GM21423 (cell line): Measurements from ENCODE around the gene TENT5C.

Experiments
- ATAC-seq: cut with Tn5 transposase; IDR thresholded peaks from one replicate; pipeline ENCODE4 v1.9.1; 2021; ENCODE audit warnings: mild to moderate bottlenecking, moderate library complexity; ENCODE audit not compliant: unreplicated experiment

TENT5C gene

DNA sequence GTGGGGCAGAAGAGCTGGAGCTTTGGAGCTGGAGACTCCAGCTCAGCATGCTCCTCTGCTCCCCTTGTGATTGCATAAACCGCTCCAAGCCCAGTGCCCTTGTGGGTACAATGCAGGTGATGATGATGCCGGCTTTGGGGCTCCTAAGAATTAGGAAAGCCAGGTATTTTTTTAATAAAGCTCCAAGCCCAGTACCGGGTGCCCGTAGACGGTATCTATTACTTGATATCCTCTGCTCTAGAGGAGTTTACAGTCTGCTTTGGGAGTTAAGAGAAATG lies 27.2 kb downstream of the TENT5C start:
- no peak for ATAC-seq

DNA sequence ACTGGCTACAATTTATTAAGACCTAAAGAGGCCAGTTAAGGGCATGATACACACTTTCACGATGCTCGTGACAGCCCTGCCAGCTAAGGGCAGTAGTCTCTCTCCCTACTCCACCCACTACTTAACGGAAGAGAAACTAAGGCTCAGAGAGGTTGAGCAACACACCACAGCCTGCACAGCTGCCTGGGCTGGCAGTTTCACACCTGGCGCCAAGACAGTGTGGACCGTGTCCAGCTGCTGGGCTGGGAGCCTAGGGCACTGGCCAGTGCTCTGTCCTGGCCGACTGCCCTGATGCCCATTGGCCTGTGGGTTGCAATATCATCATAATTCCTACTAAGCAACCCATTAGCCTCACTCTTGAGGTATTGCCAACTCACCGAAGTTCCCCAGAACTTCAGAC lies 27.6 kb downstream of the TENT5C start:
- no peak for ATAC-seq

DNA sequence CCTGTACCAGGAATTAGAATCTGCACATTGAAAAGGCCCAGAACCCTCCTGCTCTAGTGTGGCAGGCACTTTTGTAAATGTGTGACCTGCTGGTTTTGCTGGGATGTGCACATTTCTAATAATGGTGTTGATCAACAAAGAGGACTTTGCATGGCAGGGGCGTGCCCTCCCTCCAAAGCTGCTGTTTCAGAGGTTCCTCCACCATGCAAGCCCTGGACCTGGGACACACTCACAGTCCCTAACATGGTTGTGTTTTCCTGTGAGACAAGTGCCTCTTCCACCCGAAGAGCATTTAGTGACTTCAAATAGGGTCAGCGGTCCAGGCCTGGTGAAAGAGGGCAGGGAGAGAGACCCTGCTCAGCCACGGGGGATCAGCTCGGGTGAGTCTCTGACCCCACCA lies 28.1 kb downstream of the TENT5C start:
- ATAC-seq, result no peak

DNA sequence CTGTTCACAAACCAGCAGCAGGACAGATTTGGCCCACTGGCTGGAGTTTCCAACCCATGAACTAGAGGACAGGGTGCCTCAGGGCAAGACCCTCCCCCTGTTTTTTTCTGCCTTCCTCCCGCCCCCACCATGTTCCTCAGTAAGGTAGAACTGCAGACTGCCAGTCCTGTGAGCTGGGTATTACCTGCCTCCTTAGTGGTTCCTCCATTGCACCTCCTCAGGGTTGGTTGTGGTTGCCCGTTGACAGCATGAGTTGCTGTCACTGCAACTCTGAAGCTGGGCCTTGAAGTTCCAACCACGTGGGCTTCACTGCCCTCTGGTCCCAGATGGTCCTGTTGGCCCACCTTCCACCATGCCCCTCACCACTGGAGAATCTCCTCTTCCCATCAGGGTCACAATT lies 28.8 kb downstream of the TENT5C start:
- ATAC-seq, result no peak

DNA sequence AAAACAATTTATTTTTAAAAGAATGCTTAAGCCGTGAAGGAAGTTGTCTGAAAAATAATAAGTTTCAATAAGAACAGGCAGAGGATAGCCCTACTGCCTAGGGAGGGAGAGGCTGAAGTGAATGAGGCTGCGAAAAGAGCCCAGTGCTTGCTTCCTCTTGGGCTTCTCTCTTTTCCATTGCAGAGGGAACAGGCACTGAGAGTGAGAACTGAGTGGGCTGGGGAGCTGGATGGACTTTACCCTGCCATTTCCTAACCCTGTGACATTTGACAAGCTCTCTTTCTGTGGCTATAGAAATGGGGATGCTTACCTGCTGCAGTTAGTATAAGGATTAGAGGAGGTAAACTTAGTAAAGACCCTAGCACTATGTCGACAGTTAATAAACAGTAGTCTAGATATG lies 30.0 kb downstream of the TENT5C start:
- ATAC-seq, result no peak

DNA sequence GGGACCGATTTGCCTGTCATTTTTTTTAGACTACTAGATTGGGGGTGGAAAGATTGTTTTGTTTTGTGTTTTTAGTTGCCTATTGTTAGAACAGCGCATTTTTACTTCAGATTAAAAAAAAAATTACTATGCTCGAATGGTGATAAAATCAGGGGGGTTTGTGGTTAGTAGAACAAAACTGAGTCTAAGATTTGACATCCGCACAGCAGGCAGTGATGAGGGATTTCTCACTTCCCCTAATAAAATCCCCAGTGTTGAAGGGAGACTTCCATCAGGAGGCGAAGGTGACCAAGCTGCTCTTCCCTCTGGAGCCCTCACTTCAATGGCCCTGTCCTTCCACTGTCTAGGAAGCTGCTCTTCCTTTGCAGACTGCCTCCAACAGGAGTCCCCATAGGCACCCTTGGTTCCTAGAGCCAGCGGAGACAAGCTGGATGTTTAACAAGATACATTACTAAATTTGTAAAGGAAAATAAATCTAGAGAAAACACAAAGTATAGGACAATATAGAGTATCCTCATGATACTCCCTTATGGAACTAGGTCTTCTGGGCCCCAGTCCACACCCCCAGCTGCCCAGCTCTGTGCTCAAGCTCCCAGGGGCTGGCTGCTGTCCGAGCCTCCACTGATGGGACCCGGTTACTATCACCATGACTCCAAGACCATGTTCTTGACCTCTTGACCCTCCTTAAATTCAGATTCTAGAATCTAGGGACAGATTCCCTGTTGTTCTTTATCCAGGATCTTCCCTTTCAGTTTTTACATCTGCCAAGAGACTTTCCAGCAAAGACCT lies 31.0 kb downstream of the TENT5C start:
- no peak for ATAC-seq

DNA sequence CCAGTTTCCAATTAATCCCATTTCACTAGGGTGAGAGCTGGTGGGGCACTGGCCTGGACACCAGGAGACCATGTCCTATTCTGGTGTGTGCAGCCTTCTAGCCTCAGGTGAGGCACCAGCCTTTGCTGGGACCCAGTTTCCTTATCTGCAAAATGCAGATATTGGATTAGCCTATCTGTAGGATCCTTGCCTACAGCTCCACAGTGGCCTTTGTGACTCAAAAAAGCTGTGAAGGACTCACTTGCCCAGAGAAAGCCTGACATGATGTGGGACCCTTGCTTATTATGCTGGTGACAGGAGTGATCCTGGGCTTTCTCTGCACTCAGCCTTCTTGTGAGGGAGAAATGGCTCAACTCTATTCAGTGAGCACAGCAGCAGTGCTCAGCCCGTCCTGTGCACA lies 32.3 kb downstream of the TENT5C start:
- no peak for ATAC-seq

DNA sequence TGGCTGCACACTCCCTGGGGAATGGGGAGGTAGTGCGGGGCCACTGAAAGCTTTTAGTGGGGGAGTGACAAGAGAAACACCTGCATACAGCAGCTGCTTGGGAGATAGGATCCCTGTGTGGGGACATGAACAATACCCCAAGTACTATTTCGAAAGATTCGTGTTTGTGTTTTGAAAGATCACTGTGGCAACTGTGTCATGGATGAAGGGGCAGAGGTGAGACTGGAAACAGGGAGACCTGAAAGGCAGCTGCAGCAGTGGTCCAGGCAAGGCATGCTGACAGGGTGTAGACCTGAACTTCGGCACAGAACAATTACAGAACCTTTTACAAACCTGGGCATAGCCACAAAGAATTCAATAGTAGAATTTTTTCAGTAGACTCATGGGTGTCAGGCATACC lies 32.9 kb downstream of the TENT5C start:
- ATAC-seq, result no peak

DNA sequence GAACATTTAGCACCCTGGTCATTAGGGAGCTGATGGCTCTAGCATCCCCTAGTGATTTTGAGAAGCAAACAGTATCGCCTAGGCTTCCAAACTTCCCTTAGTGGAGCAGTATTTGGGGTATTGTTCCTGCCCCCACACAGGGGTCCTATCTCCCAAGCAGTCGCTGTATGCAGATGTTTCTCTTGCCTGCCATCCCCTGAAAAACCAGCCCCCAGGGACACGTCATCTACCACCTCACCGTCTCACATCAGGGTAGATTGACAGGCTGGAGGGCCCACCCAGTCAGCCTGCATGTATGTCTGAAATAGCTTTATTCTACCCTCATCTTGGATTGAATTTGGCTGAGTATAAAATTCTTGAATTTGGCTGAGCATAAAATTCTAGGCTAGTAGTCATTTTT lies 33.9 kb downstream of the TENT5C start:
- no peak for ATAC-seq

DNA sequence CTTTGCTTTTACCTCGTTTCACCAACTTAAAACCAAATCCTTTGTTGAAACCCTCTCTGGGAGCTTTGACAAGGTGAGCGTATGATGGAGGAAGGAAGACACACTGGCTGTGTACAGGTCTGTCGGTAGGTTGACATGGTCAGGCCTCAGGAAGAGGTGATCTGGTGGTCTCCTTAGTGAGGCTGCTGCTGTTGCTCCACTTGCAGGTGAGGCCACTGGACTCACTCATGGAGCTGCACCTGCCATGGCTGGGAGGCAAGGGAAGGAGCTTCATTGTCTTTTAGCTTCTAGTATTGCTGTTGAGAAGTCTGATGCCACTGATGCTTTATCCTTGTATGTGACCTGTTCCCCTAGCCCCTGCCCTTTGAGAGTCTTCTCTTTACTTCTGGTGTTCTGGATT lies 35.7 kb downstream of the TENT5C start:
- ATAC-seq, result no peak

DNA sequence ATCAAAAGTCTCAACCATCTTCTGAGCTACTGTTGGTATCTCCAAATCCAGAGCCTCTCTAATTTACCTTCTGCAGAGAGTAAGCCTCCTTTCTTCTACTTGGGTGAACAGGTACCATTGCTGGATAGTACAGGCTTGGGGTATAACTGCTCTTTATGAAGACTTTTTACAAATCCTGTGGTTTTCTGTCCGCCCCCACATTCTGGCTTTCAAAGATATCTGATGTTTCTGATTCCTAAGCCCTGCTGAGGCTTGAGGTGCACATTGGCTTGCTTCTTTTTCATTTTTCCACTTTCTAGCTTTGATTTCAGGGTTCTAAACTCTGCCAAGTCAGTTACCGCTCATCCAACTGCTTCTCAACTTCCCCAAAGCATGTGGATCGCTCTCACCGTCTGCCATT lies 37.1 kb downstream of the TENT5C start:
- no peak for ATAC-seq

DNA sequence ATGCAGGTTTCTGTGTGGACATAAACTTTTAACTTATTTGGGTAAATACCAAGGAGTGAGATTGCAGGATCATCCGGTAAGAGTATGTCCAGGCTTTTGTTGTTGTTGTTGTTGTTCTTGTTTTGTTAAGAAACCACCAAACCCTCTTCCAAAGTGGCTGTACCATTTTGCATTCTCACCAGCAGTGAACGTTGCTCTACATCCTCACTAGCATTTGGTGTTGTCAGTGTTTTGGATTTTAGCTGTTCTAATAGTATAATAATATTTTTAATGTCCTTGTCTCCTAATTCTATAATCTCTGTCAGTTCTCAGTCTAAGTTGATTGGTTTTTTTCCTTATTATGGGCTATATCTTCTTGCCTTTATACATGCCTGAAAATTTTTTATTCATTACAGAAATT lies 37.8 kb downstream of the TENT5C start:
- no peak for ATAC-seq

DNA sequence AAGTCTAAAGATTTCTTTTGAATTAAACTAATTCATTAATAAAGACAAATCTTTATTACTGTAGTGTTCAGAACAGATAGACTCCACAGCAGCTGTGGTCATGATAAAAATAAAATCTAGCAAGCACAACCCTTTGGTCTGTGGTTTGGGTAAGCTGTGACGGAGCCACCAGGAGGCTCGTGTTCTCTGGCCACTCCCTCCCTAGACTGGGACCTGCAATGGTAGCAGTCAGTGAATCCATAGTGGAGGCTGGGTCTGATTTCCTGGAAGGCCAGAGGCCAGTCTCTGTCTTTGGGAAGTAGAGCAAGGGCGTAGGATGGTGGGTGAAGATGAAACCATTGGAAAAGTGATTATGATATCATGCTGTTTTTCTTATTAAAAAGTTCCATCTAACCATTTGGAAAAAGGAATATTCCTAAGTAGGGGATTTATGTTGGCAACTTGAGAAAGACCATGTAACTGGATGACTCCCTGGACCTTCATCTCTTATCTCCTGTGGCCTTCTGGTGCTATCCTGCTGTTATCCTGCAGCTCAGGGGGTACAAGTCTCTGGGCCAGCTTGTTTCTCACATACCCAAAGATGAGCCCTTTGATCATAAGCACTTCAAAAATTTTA lies 39.0 kb downstream of the TENT5C start:
- ATAC-seq, result no peak

DNA sequence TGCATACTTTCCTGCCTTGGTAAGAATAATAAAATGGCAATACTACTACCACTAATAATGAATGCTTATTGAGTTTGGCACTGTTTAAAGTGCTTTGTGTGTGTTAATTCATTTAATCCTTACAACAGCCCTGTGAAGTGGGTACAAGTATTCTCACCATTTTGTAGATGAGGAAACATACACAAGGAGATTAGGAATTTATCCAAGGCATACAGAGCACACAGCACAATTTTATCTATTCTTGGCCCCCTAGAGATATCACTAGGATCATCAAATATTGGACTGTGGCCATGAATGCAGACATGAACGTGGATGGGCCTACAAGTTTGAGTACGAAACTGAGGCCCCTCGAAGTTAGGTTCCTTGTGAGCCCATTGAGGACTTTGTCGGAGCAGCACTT lies 39.5 kb downstream of the TENT5C start:
- ATAC-seq, result no peak

DNA sequence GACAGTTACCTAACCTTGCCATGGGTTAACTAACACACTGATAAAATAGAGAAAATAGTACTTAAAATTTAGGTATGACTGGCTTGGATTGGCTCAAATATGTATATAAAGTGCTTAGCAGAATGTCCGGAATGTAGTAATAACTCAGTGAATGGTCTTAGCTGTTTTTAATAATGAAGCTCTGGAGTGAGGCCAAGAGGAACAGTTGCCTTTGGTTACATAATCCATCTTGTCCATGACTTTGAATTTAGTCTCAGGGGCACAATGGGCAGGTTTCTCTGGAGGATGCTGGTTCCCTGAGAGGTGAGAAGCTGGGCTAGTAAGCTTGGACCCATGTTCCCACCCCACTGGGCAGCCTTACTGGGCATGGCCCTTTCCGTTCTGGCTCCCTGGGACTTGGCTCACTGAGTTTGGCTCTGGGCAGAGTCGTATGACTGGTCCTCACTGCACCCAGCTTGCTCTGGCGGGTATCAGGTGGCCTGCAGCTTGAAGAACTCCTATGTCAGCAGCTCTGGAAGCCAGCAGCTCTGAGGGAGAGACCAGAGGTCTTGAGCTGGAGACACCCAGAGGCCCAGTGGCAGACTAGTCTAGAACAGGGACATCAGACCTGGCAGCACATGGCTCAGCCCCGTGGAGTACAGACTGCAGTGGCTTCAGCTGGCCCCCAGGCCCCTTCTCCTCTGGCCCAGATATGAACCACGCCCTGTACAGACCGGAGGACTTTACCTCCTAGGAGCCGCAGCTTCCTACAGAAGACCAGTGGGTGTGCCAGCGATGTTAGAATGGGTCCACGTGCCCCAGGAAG lies 40.4 kb downstream of the TENT5C start:
- ATAC-seq, result no peak

DNA sequence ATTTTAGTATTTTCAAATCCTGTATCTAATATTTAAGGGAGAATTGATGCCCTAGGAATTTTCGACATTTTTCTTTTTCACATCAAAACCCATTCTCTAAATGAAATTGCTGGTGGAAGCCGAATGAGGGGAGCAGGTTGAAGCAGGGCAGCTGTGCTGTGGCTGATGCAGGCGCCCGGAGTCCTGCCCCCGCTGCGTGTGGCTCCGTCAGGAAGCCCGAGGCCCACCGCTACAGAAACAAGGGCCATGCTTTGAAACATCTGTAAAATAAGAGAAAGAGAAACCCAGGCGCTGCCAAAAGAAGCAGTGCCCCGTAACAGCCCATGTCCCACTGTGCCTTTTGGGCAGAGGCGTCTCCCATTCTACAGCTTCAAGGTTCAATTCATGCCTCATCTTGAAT lies 41.1 kb downstream of the TENT5C start:
- no peak for ATAC-seq

DNA sequence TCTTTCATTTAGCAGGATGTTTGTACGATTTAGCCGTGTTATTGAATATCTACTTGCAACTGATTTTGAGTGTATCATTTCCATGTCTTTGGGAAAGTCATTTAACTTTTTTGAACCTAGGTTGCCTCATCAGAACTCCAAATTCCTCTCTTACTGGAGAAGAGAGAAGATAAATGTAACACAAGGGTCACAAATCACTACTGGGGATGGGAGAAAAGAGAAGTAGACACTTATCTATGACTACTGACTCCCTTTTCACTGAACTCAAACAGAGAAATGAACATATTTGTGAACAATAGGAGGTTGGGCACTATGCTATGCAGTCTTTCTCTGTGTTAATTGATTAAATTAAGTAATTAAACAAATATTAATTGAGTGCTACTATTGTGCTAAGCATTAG lies 42.2 kb downstream of the TENT5C start:
- ATAC-seq, result no peak

DNA sequence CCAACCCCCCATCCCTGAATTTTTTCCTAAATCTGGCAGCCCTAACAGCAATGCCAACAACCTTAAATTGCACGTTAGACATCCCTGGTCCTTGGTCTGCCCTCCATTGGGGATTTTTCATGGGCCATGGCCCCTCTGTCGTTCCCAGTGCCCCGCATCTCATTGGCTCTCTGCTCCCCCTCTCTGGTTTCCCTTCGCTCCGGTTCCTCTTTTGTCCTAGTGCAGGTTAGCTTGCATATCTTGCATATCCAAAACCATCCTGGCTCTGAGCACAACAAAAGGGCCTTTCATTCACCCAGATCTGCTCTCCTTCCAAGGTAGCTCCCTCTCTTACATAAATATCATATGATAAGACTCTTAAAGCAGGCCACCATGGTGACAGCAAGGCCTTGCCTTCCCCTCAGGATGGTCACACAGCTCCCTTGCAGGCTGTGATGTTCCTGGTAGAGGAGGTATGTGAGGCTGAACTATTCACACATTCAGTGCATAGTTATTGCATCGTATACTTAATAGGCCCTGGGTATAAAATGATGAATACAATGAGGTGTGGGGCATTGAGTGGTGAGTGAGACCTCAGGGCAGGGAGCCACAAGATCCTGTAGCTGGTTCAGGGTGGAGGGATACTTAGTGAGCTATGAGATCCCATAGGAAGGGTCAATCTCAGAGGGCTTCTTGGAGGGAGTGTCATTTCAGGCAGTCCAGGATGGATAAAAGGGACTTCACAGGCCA lies 45.2 kb downstream of the TENT5C start:
- no peak for ATAC-seq

DNA sequence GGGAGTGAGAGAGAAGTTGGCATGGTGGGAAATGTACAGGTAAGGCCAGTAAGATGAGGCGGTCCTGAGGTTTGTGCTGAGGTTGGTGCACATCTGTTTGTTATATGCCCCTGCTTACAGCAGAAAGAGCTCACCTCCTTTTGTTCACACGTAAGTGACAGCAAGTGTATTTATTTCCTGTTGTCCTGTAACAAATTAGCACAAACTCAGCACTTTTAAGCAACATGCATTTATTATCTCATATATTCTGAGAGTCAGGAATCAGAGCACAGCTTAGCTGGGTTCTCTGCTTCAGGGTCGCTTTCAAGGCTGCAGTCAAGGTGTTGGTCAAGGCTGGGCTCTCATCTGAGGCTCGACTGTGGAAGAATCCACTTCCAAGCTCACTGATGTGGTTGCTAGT lies 45.8 kb downstream of the TENT5C start:
- ATAC-seq, result no peak

DNA sequence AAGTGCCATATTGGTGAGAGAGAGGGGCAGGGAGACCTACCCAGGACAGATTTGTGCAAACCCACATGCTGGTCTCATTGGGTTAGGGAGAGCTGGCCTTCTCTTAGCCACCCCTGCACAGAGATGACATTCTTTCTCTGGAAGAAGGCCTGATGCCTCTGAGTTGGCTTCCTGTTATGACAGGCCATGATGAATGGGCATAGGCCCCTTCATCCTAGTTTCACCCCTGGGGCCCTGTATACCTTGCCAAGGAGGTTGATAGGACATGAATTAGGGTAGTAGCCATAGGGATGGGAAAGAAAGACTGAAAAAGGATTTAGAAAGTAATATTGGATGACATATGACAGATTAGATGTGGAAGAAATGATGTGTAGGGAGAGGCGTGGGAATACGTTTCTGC lies 46.6 kb downstream of the TENT5C start:
- no peak for ATAC-seq

DNA sequence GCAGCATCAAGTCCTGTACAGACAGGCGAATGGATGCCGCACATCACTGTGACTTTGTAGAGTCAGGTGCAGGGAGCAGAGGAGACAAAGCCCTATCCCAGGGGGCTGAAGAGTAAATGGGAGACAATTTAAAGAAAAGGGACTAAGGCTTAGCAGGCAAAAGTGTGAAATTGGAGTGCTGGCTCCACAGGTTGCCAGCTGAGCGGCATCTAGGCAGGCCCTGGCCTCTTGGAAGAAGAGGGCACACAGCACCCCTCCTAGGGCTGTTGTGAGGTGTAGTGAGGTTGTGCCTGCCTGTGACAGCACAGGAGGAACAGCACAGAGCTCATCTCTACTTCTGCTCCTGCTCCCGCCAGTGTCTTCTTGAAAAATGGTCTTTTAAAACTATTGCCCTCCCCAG lies 47.3 kb downstream of the TENT5C start:
- no peak for ATAC-seq
